HepG2 (cell line): ENCODE results near the gene PIK3CB. TPM values are rescaled to one million over a fixed set of nuclear protein-coding genes. Genes with fewer than 3 reads are reported as not detected.

ENCODE experiments used
- ARNTL ChIP-seq: sonication (generic); formaldehyde crosslinking; IDR thresholded peaks from 2 replicates; pipeline ENCODE4 v1.4.0; 2020; ENCODE audit warnings: mild to moderate bottlenecking, missing genetic modification reagents
- BATF2 ChIP-seq: sonication (generic); formaldehyde crosslinking; IDR thresholded peaks from 2 replicates; pipeline ENCODE4 v1.8.0; 2022; ENCODE audit warnings: mild to moderate bottlenecking, missing genetic modification reagents, moderate library complexity
- CREB1 ChIP-seq, 2 experiments: fragments of 450-650 bp in 1 of 2; IDR thresholded peaks; 2 replicates each; pipeline ENCODE4 v1.6.1; 2016 to 2017; ENCODE audit warnings: control low read depth in 1 of 2, mild to moderate bottlenecking in 1 of 2, missing compliant biosample characterization in 1 of 2, missing genetic modification characterization in 1 of 2
- ESRRA ChIP-seq: sonication (generic); formaldehyde crosslinking; IDR thresholded peaks from 2 replicates; pipeline ENCODE4 v1.5.1; 2020; ENCODE audit warnings: mild to moderate bottlenecking, low read depth, missing genetic modification reagents
- FOXO1 ChIP-seq: sonication (generic); formaldehyde crosslinking; IDR thresholded peaks from 2 replicates; pipeline ENCODE4 v1.4.0; 2020; ENCODE audit warnings: missing genetic modification reagents
- HMG20B ChIP-seq: conservative IDR thresholded peaks from 2 replicates; pipeline ENCODE4 v1.6.1; 2016; ENCODE audit warnings: missing genetic modification reagents, missing compliant biosample characterization
- HNF1B ChIP-seq: sonication (generic); formaldehyde crosslinking; IDR thresholded peaks from 2 replicates; pipeline ENCODE4 v1.5.1; 2020; ENCODE audit warnings: mild to moderate bottlenecking, moderate library complexity, missing genetic modification reagents
- HOXD1 ChIP-seq: sonication (generic); formaldehyde crosslinking; IDR thresholded peaks from 2 replicates; pipeline ENCODE4 v1.5.0; 2020; ENCODE audit warnings: missing genetic modification reagents
- KDM2A ChIP-seq: sonication (generic); formaldehyde crosslinking; IDR thresholded peaks from 2 replicates; pipeline ENCODE4 v1.4.0; 2020; ENCODE audit warnings: low read depth, missing genetic modification reagents, borderline replicate concordance
- KDM4B ChIP-seq: sonication (generic); formaldehyde crosslinking; IDR thresholded peaks from 2 replicates; pipeline ENCODE4 v1.4.0; 2020; ENCODE audit warnings: missing genetic modification reagents
- KLF11 ChIP-seq: IDR thresholded peaks from 2 replicates; pipeline ENCODE4 v1.6.1; 2016; ENCODE audit warnings: missing compliant biosample characterization
- MAF1 ChIP-seq: sonication (generic); formaldehyde crosslinking; IDR thresholded peaks from 2 replicates; pipeline ENCODE4 v1.5.0; 2020; ENCODE audit warnings: missing genetic modification reagents, borderline replicate concordance
- MBNL3 ChIP-seq: fragments of 250-450 bp; sonication (Bioruptor Pico); conservative IDR thresholded peaks from 2 replicates; pipeline ENCODE4 v1.8.0; 2022; ENCODE audit warnings: mild to moderate bottlenecking, inconsistent platforms
- MLLT10 ChIP-seq: sonication (generic); formaldehyde crosslinking; IDR thresholded peaks from 2 replicates; pipeline ENCODE4 v1.4.0; 2020; ENCODE audit warnings: missing genetic modification reagents
- NFE2L1 ChIP-seq: sonication (generic); formaldehyde crosslinking; IDR thresholded peaks from 2 replicates; pipeline ENCODE4 v1.4.0; 2020; ENCODE audit warnings: missing genetic modification reagents, mild to moderate bottlenecking, borderline replicate concordance
- NONO ChIP-seq, 2 experiments: fragments of 450-650 bp in 1 of 2; sonication (generic) in 1 of 2; formaldehyde crosslinking in 1 of 2; IDR thresholded peaks in 1 of 2; conservative IDR thresholded peaks in 1 of 2; 2 replicates each; pipeline versions ENCODE4 v1.6.1 to v1.8.0; 2017 to 2022; ENCODE audit warnings: mild to moderate bottlenecking in 1 of 2, missing genetic modification reagents in 1 of 2, moderate library complexity in 1 of 2
- RXRB ChIP-seq: IDR thresholded peaks from 2 replicates; pipeline ENCODE4 v1.6.1; 2016; ENCODE audit warnings: borderline replicate concordance, missing genetic modification reagents, missing compliant biosample characterization
- SOX5 ChIP-seq: IDR thresholded peaks from 2 replicates; pipeline ENCODE4 v1.6.1; 2016; ENCODE audit warnings: borderline replicate concordance
- ZBTB34 ChIP-seq: sonication (generic); formaldehyde crosslinking; IDR thresholded peaks from 2 replicates; pipeline ENCODE4 v1.8.0; 2022; ENCODE audit warnings: mild to moderate bottlenecking, missing genetic modification reagents
- ZNF251 ChIP-seq: sonication (generic); formaldehyde crosslinking; IDR thresholded peaks from 2 replicates; pipeline ENCODE4 v1.9.0; 2021; ENCODE audit warnings: mild to moderate bottlenecking, missing genetic modification reagents
- ZNF496 ChIP-seq: sonication (generic); formaldehyde crosslinking; IDR thresholded peaks from 2 replicates; pipeline ENCODE4 v1.8.1; 2023; ENCODE audit warnings: mild to moderate bottlenecking, moderate library complexity, missing genetic modification reagents; ENCODE audit not compliant: insufficient replicate concordance
- ZNF615 ChIP-seq: sonication (generic); formaldehyde crosslinking; IDR thresholded peaks from 2 replicates; pipeline ENCODE4 v1.5.0; 2020; ENCODE audit warnings: mild to moderate bottlenecking, missing genetic modification reagents, borderline replicate concordance
- ZNF766 ChIP-seq: sonication (generic); formaldehyde crosslinking; IDR thresholded peaks from 2 replicates; pipeline ENCODE4 v1.5.0; 2020; ENCODE audit warnings: missing genetic modification reagents, borderline replicate concordance
- ZNF781 ChIP-seq: sonication (generic); formaldehyde crosslinking; IDR thresholded peaks from 2 replicates; pipeline ENCODE4 v1.5.1; 2020; ENCODE audit warnings: borderline replicate concordance, mild to moderate bottlenecking, missing genetic modification reagents; ENCODE audit errors: not compliant biosample characterization
- ZNF790 ChIP-seq: sonication (generic); formaldehyde crosslinking; IDR thresholded peaks from 2 replicates; pipeline ENCODE4 v1.8.0; 2022; ENCODE audit warnings: missing genetic modification reagents, mild to moderate bottlenecking, borderline replicate concordance
- polyA plus RNA-seq, 8 experiments: library from polyadenylated mRNA; depleted of rRNA in 3 of 8; stranded (reverse) in 7 of 8; unstranded in 1 of 8; fragments of >200 nt; fragmentation: Illumina TruSeq in 4 of 8; extraction: Trizol in 4 of 8; gene quantifications; 2 replicates each; pipeline versions ENCODE4 v1.2.1 to v1.2.3, GENCODE V29; 2011 to 2016; ENCODE audit warnings: low read depth in 4 of 8, missing spikeins in 1 of 8, mixed read lengths in 1 of 8; ENCODE audit not compliant: insufficient read depth in 1 of 8
- total RNA-seq, 5 experiments: library from RNA; depleted of rRNA; stranded (reverse); fragments of >200 nt; fragmentation: Illumina TruSeq; extraction: Trizol; gene quantifications; 2 replicates each; pipeline ENCODE4 v1.2.3, GENCODE V29; 2016; ENCODE audit warnings: low read depth in 1 of 5

PIK3CB gene
- total and polyA plus RNA-seq, 2 of the 13 experiments (the other 11 are each of a cell fraction or from before 2014, with no cell fraction given), result 6.6 to 18.7 TPM

DNA sequence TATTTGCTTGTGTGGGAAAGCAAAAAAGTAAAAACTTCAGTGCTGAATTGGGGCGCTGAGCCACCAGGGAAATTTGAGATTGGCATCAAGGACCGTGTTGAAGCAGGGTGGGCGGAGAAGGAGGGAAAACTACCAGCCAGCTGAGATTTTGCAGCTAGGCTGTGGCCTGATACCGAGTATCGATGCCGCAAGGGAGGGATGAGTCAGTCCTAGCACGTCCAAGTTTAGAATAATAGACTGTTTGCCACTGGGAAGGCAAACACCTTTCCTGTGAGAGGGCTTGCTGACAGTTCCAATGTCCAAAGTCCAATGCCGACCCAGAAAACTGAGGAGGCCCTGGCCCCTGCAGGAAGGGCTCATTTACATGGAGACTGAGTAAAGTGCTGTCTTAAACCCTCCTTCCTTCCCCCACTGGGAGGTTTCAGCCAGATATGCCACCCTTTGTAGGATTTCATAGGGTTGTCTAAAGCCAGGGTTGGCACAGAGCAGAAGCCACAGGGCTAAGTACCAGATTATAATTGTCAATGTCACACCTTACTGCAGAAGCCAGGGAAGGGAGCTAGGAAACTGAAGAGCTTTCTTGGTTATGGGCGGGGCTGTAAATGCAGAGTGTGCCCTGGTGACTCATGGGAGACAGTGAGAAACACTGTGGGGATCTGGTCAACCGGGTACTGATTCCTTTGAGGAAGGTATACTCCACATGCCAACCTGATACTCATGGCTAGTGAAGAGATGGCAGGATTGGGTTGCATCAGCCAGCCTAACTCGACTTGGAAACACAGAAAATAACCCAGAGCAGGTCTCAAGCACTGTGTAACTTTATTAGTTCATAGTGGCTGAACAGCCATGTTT, 28.4 kb upstream of the PIK3CB start (continued):
- TF ChIP-seq RXRB, result peak; percentile 74
- TF ChIP-seq MLLT10 (CRISPR knock-in tag), result no peak
- TF ChIP-seq ZBTB34 (CRISPR knock-in tag), result peak; percentile 71; the same call in 1 of the 2 replicates
- TF ChIP-seq ARNTL (CRISPR knock-in tag), result peak; percentile 68; the same call in 1 of the 2 replicates
- TF ChIP-seq KDM4B (CRISPR knock-in tag), result peak; percentile 60
- TF ChIP-seq SOX5 (CRISPR knock-in tag), result peak; percentile 86
- 0 out of 2 replicates have a peak, but pooled peaks have one; percentile 35 for TF ChIP-seq MBNL3 (CRISPR knock-in tag)
- peak; percentile 92 for TF ChIP-seq FOXO1
- TF ChIP-seq BATF2 (CRISPR knock-in tag), result no peak
- TF ChIP-seq ZNF496 (CRISPR knock-in tag), result no peak
- no peak for TF ChIP-seq KLF11
- TF ChIP-seq ZNF790 (CRISPR knock-in tag), result no peak; the same call in 1 of the 2 replicates
- no peak for TF ChIP-seq NFE2L1
- TF ChIP-seq ZNF251 (CRISPR knock-in tag), result no peak
- TF ChIP-seq HMG20B (CRISPR knock-in tag), result 0 out of 2 replicates have a peak, but pooled peaks have one; percentile 22
- peak; percentile 85; the same call in 1 of the 2 replicates for TF ChIP-seq ZNF766 (CRISPR knock-in tag)
- peak; percentile 74 for TF ChIP-seq ZNF781 (CRISPR knock-in tag)
- no peak for TF ChIP-seq MAF1 (CRISPR knock-in tag)
- TF ChIP-seq CREB1 (IDR thresholded peaks at IDR 0.05), result 0 out of 2 replicates have a peak, but pooled peaks have one; percentile 10
- peak; percentile 48; the same call in 1 of the 2 replicates for TF ChIP-seq CREB1 (CRISPR knock-in tag; IDR thresholded peaks at IDR 0.05)
- TF ChIP-seq ZNF615 (CRISPR knock-in tag), result no peak
- no peak for TF ChIP-seq NONO (IDR thresholded peaks at IDR 0.05)
- TF ChIP-seq NONO (CRISPR knock-in tag; conservative IDR thresholded peaks at IDR 0.05), result peak; percentile 83
- peak; percentile 59; the same call in 1 of the 2 replicates for TF ChIP-seq KDM2A (CRISPR knock-in tag)
- TF ChIP-seq HOXD1 (CRISPR knock-in tag), result no peak
- no peak; the same call in 1 of the 2 replicates for TF ChIP-seq HNF1B
- peak; percentile 86 for TF ChIP-seq ESRRA (CRISPR knock-in tag)
